ENCODE results near the gene CCDC92.

The CCDC92 gene

GRCh38 chr12:124001343-124001742 lies 28.7 kb upstream of the CCDC92 start:
- no peak for DNase-seq

- no peak for DNase-seq
Measured at GRCh38 chr12:124000111-124000510, 27.5 kb upstream of the CCDC92 start.

GRCh38 chr12:123998991-123999359 lies 26.3 kb upstream of the CCDC92 start:
- DNase-seq, result no peak

- no peak for DNase-seq
Measured at GRCh38 chr12:123998344-123998990, 25.8 kb upstream of the CCDC92 start.

- no peak for DNase-seq
Measured at GRCh38 chr12:123997908-123998307, 25.3 kb upstream of the CCDC92 start.

- no peak for DNase-seq
Measured at GRCh38 chr12:123997033-123997822, 24.6 kb upstream of the CCDC92 start.

GRCh38 chr12:123996581-123996980 lies 23.9 kb upstream of the CCDC92 start:
- no peak for DNase-seq

GRCh38 chr12:123995023-123995748 lies 22.6 kb upstream of the CCDC92 start:
- DNase-seq, result no peak

GRCh38 chr12:123992118-123992825 lies 19.6 kb upstream of the CCDC92 start:
- no peak for DNase-seq

- no peak for DNase-seq
Measured at GRCh38 chr12:123991372-123991951, 18.8 kb upstream of the CCDC92 start.

GRCh38 chr12:123990511-123990910 lies 17.9 kb upstream of the CCDC92 start:
- no peak for DNase-seq

- no peak for DNase-seq
Measured at GRCh38 chr12:123989753-123990152, 17.1 kb upstream of the CCDC92 start.

- no peak for DNase-seq
Measured at GRCh38 chr12:123989168-123989567, 16.5 kb upstream of the CCDC92 start.

- DNase-seq, result no peak
Measured at GRCh38 chr12:123987022-123987421, 14.4 kb upstream of the CCDC92 start.

GRCh38 chr12:123986374-123986965 lies 13.8 kb upstream of the CCDC92 start:
- no peak for DNase-seq

GRCh38 chr12:123984903-123985302 lies 12.3 kb upstream of the CCDC92 start:
- no peak for DNase-seq

- peak in 1 of 4 experiments; percentile 6 for DNase-seq
Measured at GRCh38 chr12:123983822-123984485, 11.3 kb upstream of the CCDC92 start.

GRCh38 chr12:123982269-123982668 lies 9.6 kb upstream of the CCDC92 start:
- DNase-seq, result no peak

GRCh38 chr12:123979566-123979965 lies 6.9 kb upstream of the CCDC92 start:
- DNase-seq, result no peak

- DNase-seq, result no peak
Measured at GRCh38 chr12:123976227-123976826, 3.7 kb upstream of the CCDC92 start.

Data from activated CD4-positive, CD25-positive, alpha-beta regulatory T cell (primary cell).